ENCODE measurements around the gene OCA2. TPM values are rescaled to one million over a fixed set of nuclear protein-coding genes. Genes with fewer than 3 reads are reported as not detected.

The OCA2 gene
- total RNA-seq, 1 experiment from 2014 or later = 0.57 TPM

DNA sequence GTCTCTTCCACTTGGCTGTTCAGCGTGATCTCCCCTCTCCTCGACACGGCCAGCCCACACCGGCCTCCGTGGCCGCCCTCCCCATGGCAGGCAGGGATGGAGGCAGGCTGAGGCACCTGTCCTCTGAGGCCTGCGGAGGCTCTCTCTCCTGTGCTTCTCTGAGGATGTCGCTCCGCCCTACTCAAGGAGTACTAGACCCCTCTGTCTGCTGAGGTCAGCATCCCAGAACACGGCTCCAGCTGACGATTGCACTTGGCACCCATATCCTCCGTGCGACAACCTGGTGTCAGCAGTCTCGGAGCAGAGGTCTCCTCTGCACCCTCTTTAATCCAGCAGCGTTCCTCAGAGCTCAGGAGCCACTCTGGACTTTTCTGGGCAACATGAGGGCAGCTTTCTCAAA is 322.6 kb downstream of the OCA2 start:
- peaks cover 3% of the 10 kb centered on the region; the same call in 1 of the 2 replicates for H3K9me3 ChIP-seq
- Mint-ChIP-seq H3K4me1 (ENCODE audit: low read depth, unreplicated experiment) (no peaks in the 10 kb centered on the region), H3K9me3 (ENCODE audit: unreplicated experiment) (peaks cover 18% of the 10 kb centered on the region), H3K4me3 (ENCODE audit: unreplicated experiment) (no peak overlapping the region), H3K27me3 (ENCODE audit: insufficient read depth, unreplicated experiment) (peaks cover 2% of the 10 kb centered on the region), H3K27ac (ENCODE audit: unreplicated experiment) (no peak overlapping the region), H3K36me3 (ENCODE audit: insufficient read depth, unreplicated experiment) (no peaks in the 10 kb centered on the region)
- POLR2A ChIA-PET = no interaction called here
- DNase-seq = no peak
- CTCF ChIA-PET = no interaction called here
- no peaks in the 10 kb centered on the region for H3K4me1 ChIP-seq
- no peak for TF ChIP-seq CTCF (IDR thresholded peaks at IDR 0.05; ENCODE audit: insufficient read depth in 1 of 2, low read depth in 1 of 2, low read length in 1 of 2, severe bottlenecking in 1 of 2, unreplicated experiment in 1 of 2)
- H3K27me3 ChIP-seq (replicated peaks; ENCODE audit: control insufficient read depth, insufficient read depth, low read length) = no peaks in the 10 kb centered on the region
- BruUV-seq (replicated peaks) = no TSS peak
- intact Hi-C loops (cut with micrococcal nuclease; ENCODE audit: unreplicated experiment) = no loop called here
- no peaks in the 10 kb centered on the region for H3K36me3 ChIP-seq (ENCODE audit: control insufficient read depth, insufficient read depth, low read length)
- no peak overlapping the region for H3K4me3 ChIP-seq (ENCODE audit: low read depth, low read length)

DNA sequence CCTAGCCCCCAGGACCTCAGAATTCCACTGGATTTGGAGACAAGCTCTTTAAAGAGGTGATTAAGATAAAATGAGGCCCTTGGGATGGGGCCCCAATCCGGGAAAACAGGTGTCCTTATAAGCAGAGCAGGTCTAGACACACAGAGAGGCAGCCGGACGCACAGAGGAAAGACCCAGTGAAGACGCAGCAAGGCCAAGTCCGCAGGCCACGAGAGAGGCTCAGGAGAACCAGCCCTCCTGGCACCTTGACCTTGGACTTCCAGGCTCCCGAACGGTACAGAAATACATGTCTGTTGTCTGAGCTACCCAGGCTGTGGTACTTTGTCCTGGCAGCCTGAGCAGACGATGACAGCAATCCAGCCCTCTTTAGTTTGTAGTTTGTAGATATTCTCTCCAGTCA is 324.5 kb downstream of the OCA2 start:
- TF ChIP-seq CTCF (IDR thresholded peaks at IDR 0.05; ENCODE audit: insufficient read depth in 1 of 2, low read depth in 1 of 2, low read length in 1 of 2, severe bottlenecking in 1 of 2, unreplicated experiment in 1 of 2) = no peak
- Histone ChIP-seq H3K27me3 (replicated peaks; ENCODE audit: control insufficient read depth, insufficient read depth, low read length) (no peaks in the 10 kb centered on the region), H3K36me3 (ENCODE audit: control insufficient read depth, insufficient read depth, low read length) (no peaks in the 10 kb centered on the region), H3K4me1 (no peaks in the 10 kb centered on the region), H3K9me3 (peaks cover 3% of the 10 kb centered on the region; the same call in 1 of the 2 replicates), H3K4me3 (ENCODE audit: low read depth, low read length) (no peak overlapping the region)
- H3K27me3 Mint-ChIP-seq (ENCODE audit: insufficient read depth, unreplicated experiment) = peaks cover 5% of the 10 kb centered on the region
- no peaks in the 10 kb centered on the region for H3K36me3 Mint-ChIP-seq (ENCODE audit: insufficient read depth, unreplicated experiment)
- BruUV-seq (replicated peaks) = no TSS peak
- H3K9me3 Mint-ChIP-seq (ENCODE audit: unreplicated experiment) = peaks cover 31% of the 10 kb centered on the region
- no peak for DNase-seq
- H3K27ac Mint-ChIP-seq (ENCODE audit: unreplicated experiment) = no peak overlapping the region
- ChIA-PET POLR2A (no interaction called here), CTCF (no interaction called here)
- H3K4me3 Mint-ChIP-seq (ENCODE audit: unreplicated experiment) = no peak overlapping the region
- no peaks in the 10 kb centered on the region for H3K4me1 Mint-ChIP-seq (ENCODE audit: low read depth, unreplicated experiment)
- intact Hi-C loops (cut with micrococcal nuclease; ENCODE audit: unreplicated experiment) = no loop called here

GRCh38 chr15:27774191-27774590 is 324.9 kb downstream of the OCA2 start:
- ChIA-PET POLR2A (no interaction called here), CTCF (no interaction called here)
- H3K27me3 ChIP-seq (replicated peaks; ENCODE audit: control insufficient read depth, insufficient read depth, low read length) = no peaks in the 10 kb centered on the region
- no peaks in the 10 kb centered on the region for H3K36me3 ChIP-seq (ENCODE audit: control insufficient read depth, insufficient read depth, low read length)
- no peak for DNase-seq
- peaks cover 3% of the 10 kb centered on the region; the same call in 1 of the 2 replicates for H3K9me3 ChIP-seq
- H3K36me3 Mint-ChIP-seq (ENCODE audit: insufficient read depth, unreplicated experiment) = no peaks in the 10 kb centered on the region
- no peak overlapping the region for H3K4me3 Mint-ChIP-seq (ENCODE audit: unreplicated experiment)
- peaks cover 31% of the 10 kb centered on the region for H3K9me3 Mint-ChIP-seq (ENCODE audit: unreplicated experiment)
- peaks cover 5% of the 10 kb centered on the region for H3K27me3 Mint-ChIP-seq (ENCODE audit: insufficient read depth, unreplicated experiment)
- no peak overlapping the region for H3K4me3 ChIP-seq (ENCODE audit: low read depth, low read length)
- intact Hi-C loops (cut with micrococcal nuclease; ENCODE audit: unreplicated experiment) = no loop called here
- TF ChIP-seq CTCF (IDR thresholded peaks at IDR 0.05; ENCODE audit: insufficient read depth in 1 of 2, low read depth in 1 of 2, low read length in 1 of 2, severe bottlenecking in 1 of 2, unreplicated experiment in 1 of 2) = no peak
- H3K27ac Mint-ChIP-seq (ENCODE audit: unreplicated experiment) = no peak overlapping the region
- H3K4me1 Mint-ChIP-seq (ENCODE audit: low read depth, unreplicated experiment) = no peaks in the 10 kb centered on the region
- BruUV-seq (replicated peaks) = no TSS peak
- no peaks in the 10 kb centered on the region for H3K4me1 ChIP-seq

Measured in Caco-2 (cell line).